ENCODE results near the gene OR51T1. TPM values are rescaled to one million over a fixed set of nuclear protein-coding genes. Genes with fewer than 3 reads are reported as not detected.

OR51T1 gene
- total RNA-seq, 1 experiment from 2014 or later = not detected

GRCh38 chr11:4882543-4882942 is 843 bp downstream of the OR51T1 start:
- Mint-ChIP-seq H3K27me3 (ENCODE audit: unreplicated experiment) (no peaks in the 10 kb centered on the region), H3K27ac (ENCODE audit: unreplicated experiment) (no peak overlapping the region), H3K36me3 (ENCODE audit: insufficient read depth, unreplicated experiment) (no peaks in the 10 kb centered on the region), H3K4me3 (ENCODE audit: low read depth, unreplicated experiment) (no peak overlapping the region), H3K9me3 (ENCODE audit: low read depth, unreplicated experiment) (no peaks in the 10 kb centered on the region), H3K4me1 (ENCODE audit: low read depth, unreplicated experiment) (no peaks in the 10 kb centered on the region)
- BruUV-seq (replicated peaks) = no TSS peak
- no peak for TF ChIP-seq CTCF (IDR thresholded peaks at IDR 0.05; ENCODE audit: unreplicated experiment)
- intact Hi-C loops (cut with micrococcal nuclease; ENCODE audit: unreplicated experiment) = no loop called here
- no peak for DNase-seq
- CTCF ChIA-PET = no interaction called here

GRCh38 chr11:4884361-4884760 is 2.7 kb downstream of the OR51T1 start:
- H3K4me1 Mint-ChIP-seq (ENCODE audit: low read depth, unreplicated experiment) = no peaks in the 10 kb centered on the region
- H3K27ac Mint-ChIP-seq (ENCODE audit: unreplicated experiment) = no peak overlapping the region
- no peaks in the 10 kb centered on the region for H3K36me3 Mint-ChIP-seq (ENCODE audit: insufficient read depth, unreplicated experiment)
- H3K4me3 Mint-ChIP-seq (ENCODE audit: low read depth, unreplicated experiment) = no peak overlapping the region
- no TSS peak for BruUV-seq (replicated peaks)
- no peak for DNase-seq
- no peaks in the 10 kb centered on the region for H3K27me3 Mint-ChIP-seq (ENCODE audit: unreplicated experiment)
- TF ChIP-seq CTCF (IDR thresholded peaks at IDR 0.05; ENCODE audit: unreplicated experiment) = no peak
- H3K9me3 Mint-ChIP-seq (ENCODE audit: low read depth, unreplicated experiment) = no peaks in the 10 kb centered on the region
- CTCF ChIA-PET = no interaction called here
- intact Hi-C loops (cut with micrococcal nuclease; ENCODE audit: unreplicated experiment) = no loop called here

GRCh38 chr11:4886186-4886585 is 4.5 kb downstream of the OR51T1 start:
- no peaks in the 10 kb centered on the region for H3K27me3 Mint-ChIP-seq (ENCODE audit: unreplicated experiment)
- no peak for DNase-seq
- intact Hi-C loops (cut with micrococcal nuclease; ENCODE audit: unreplicated experiment) = no loop called here
- H3K9me3 Mint-ChIP-seq (ENCODE audit: low read depth, unreplicated experiment) = peaks cover 7% of the 10 kb centered on the region
- TF ChIP-seq CTCF (IDR thresholded peaks at IDR 0.05; ENCODE audit: unreplicated experiment) = no peak
- H3K36me3 Mint-ChIP-seq (ENCODE audit: insufficient read depth, unreplicated experiment) = no peaks in the 10 kb centered on the region
- no peak overlapping the region for H3K4me3 Mint-ChIP-seq (ENCODE audit: low read depth, unreplicated experiment)
- CTCF ChIA-PET = no interaction called here
- no peak overlapping the region for H3K27ac Mint-ChIP-seq (ENCODE audit: unreplicated experiment)
- no peaks in the 10 kb centered on the region for H3K4me1 Mint-ChIP-seq (ENCODE audit: low read depth, unreplicated experiment)
- no TSS peak for BruUV-seq (replicated peaks)

- no peak for DNase-seq
- H3K9me3 Mint-ChIP-seq (ENCODE audit: low read depth, unreplicated experiment) = peaks cover 7% of the 10 kb centered on the region
- H3K4me1 Mint-ChIP-seq (ENCODE audit: low read depth, unreplicated experiment) = no peaks in the 10 kb centered on the region
- H3K4me3 Mint-ChIP-seq (ENCODE audit: low read depth, unreplicated experiment) = no peak overlapping the region
- H3K27ac Mint-ChIP-seq (ENCODE audit: unreplicated experiment) = no peak overlapping the region
- CTCF ChIA-PET = no interaction called here
- no TSS peak for BruUV-seq (replicated peaks)
- intact Hi-C loops (cut with micrococcal nuclease; ENCODE audit: unreplicated experiment) = no loop called here
- H3K36me3 Mint-ChIP-seq (ENCODE audit: insufficient read depth, unreplicated experiment) = no peaks in the 10 kb centered on the region
- TF ChIP-seq CTCF (IDR thresholded peaks at IDR 0.05; ENCODE audit: unreplicated experiment) = no peak
- H3K27me3 Mint-ChIP-seq (ENCODE audit: unreplicated experiment) = no peaks in the 10 kb centered on the region
Observed at GRCh38 chr11:4887591-4887990, 5.9 kb downstream of the OR51T1 start.

- no peaks in the 10 kb centered on the region for H3K36me3 Mint-ChIP-seq (ENCODE audit: insufficient read depth, unreplicated experiment)
- peaks cover 8% of the 10 kb centered on the region for H3K9me3 Mint-ChIP-seq (ENCODE audit: low read depth, unreplicated experiment)
- TF ChIP-seq CTCF (IDR thresholded peaks at IDR 0.05; ENCODE audit: unreplicated experiment) = no peak
- no peak for DNase-seq
- peaks cover 6% of the 10 kb centered on the region for H3K27me3 Mint-ChIP-seq (ENCODE audit: unreplicated experiment)
- no peaks in the 10 kb centered on the region for H3K4me1 Mint-ChIP-seq (ENCODE audit: low read depth, unreplicated experiment)
- no TSS peak for BruUV-seq (replicated peaks)
- CTCF ChIA-PET = no interaction called here
- H3K27ac Mint-ChIP-seq (ENCODE audit: unreplicated experiment) = no peak overlapping the region
- intact Hi-C loops (cut with micrococcal nuclease; ENCODE audit: unreplicated experiment) = no loop called here
- H3K4me3 Mint-ChIP-seq (ENCODE audit: low read depth, unreplicated experiment) = no peak overlapping the region
Observed at GRCh38 chr11:4890279-4890678, 8.6 kb downstream of the OR51T1 start.
